K562 (cell line): ENCODE measurements around the gene PTPRO. TPM values are rescaled to one million over a fixed set of nuclear protein-coding genes. Genes with fewer than 3 reads are reported as not detected.

ENCODE experiments used
- BMI1 ChIP-seq: fragments of 150-350 bp; IDR thresholded peaks from 2 replicates; pipeline ENCODE4 v1.6.1; 2014; ENCODE audit warnings: low read length
- COPS2 ChIP-seq: fragments of 450-650 bp; conservative IDR thresholded peaks from 2 replicates; pipeline ENCODE4 v1.6.1; 2016; ENCODE audit warnings: mild to moderate bottlenecking, moderate library complexity
- EP400 ChIP-seq: fragments of 450-650 bp; IDR thresholded peaks from 2 replicates; pipeline ENCODE4 v1.6.1; 2017; ENCODE audit warnings: antibody characterized with exemption, mild to moderate bottlenecking, moderate library complexity
- FOXK1 ChIP-seq: sonication (generic); formaldehyde crosslinking; IDR thresholded peaks from 2 replicates; pipeline ENCODE4 v1.8.0; 2022; ENCODE audit warnings: missing genetic modification reagents, mild to moderate bottlenecking, borderline replicate concordance
- FOXK2 ChIP-seq, 2 experiments: fragments of 450-650 bp; IDR thresholded peaks in 1 of 2; conservative IDR thresholded peaks in 1 of 2; 2 replicates each; pipeline ENCODE4 v1.6.1; 2016; ENCODE audit warnings: low read depth in 2 of 2, mild to moderate bottlenecking in 1 of 2
- HDAC2 ChIP-seq: fragments of 450-650 bp; IDR thresholded peaks from 2 replicates; pipeline ENCODE4 v1.6.1; 2016; ENCODE audit warnings: mild to moderate bottlenecking
- HNRNPUL1 ChIP-seq: fragments of 200-400 bp; formaldehyde crosslinking; IDR thresholded peaks from 2 replicates; pipeline ENCODE4 v1.6.1; 2017; ENCODE audit warnings: low read length
- RBM25 ChIP-seq: fragments of 200-400 bp; formaldehyde crosslinking; IDR thresholded peaks from 2 replicates; pipeline ENCODE4 v1.6.1; 2018; ENCODE audit warnings: low read length, low read depth, moderate library complexity; ENCODE audit not compliant: severe bottlenecking
- SUPT5H ChIP-seq: fragments of 450-650 bp; IDR thresholded peaks from 2 replicates; pipeline ENCODE4 v1.6.1; 2016
- ZFPM2 ChIP-seq: fragments of 250-450 bp; sonication (Bioruptor Pico); IDR thresholded peaks from 2 replicates; pipeline ENCODE4 v1.5.1; 2022; ENCODE audit warnings: mild to moderate bottlenecking
- polyA plus RNA-seq, 8 experiments: library from polyadenylated mRNA; depleted of rRNA in 4 of 8; stranded (reverse) in 5 of 8; unstranded in 3 of 8; fragments of >200 nt; fragmentation: Nextera tagmentation in 2 of 8; fragmentation: Illumina TruSeq in 1 of 8; extraction: Ambion mirVana in 2 of 8; extraction: Trizol in 1 of 8; gene quantifications; 2 replicates each; pipeline versions ENCODE4 v1.2.1 to v1.2.3, GENCODE V29; 2011 to 2014; ENCODE audit warnings: inconsistent platforms in 1 of 8, missing spikeins in 1 of 8
- total RNA-seq, 7 experiments: library from RNA; depleted of rRNA in 6 of 7; stranded (reverse); fragments of >200 nt in 6 of 7; fragmentation: Illumina TruSeq in 2 of 7; extraction: Trizol in 2 of 7; gene quantifications; 2 replicates each; pipeline versions ENCODE4 v1.2.1 to v1.2.3, GENCODE V29; 2011 to 2021; ENCODE audit warnings: low replicate concordance in 1 of 7
- TF ChIP-seq, protein P1 (sequence below): IDR thresholded peaks from 3 replicates; pipeline ENCODE4 v1.6.1; 2011; ENCODE audit warnings: borderline replicate concordance, mild to moderate bottlenecking, moderate library complexity; ENCODE audit not compliant: insufficient read length; ENCODE audit errors: extremely low read depth
- TF ChIP-seq, protein P2 (sequence below): sonication (generic); formaldehyde crosslinking; IDR thresholded peaks from 2 replicates; pipeline ENCODE4 v1.8.1; 2023; ENCODE audit warnings: mild to moderate bottlenecking, missing genetic modification reagents
- TF ChIP-seq, protein P3 (sequence below): fragments of 150-350 bp; IDR thresholded peaks from 2 replicates; pipeline ENCODE4 v1.6.1; 2014; ENCODE audit warnings: low read depth, mild to moderate bottlenecking, low read length, borderline replicate concordance
- TF ChIP-seq, protein P4 (sequence below): fragments of 250-450 bp; sonication (Bioruptor Pico); IDR thresholded peaks from 2 replicates; pipeline ENCODE4 v1.5.0; 2020; ENCODE audit warnings: mild to moderate bottlenecking, borderline replicate concordance
- TF ChIP-seq, protein P5 (sequence below): fragments of 250-450 bp; sonication (Bioruptor Pico); IDR thresholded peaks from 2 replicates; pipeline ENCODE4 v1.5.0; 2020; ENCODE audit warnings: mild to moderate bottlenecking

Gene PTPRO
- total and polyA plus RNA-seq, 9 of the 15 experiments (the other 6 are each of a cell fraction or from before 2014, with no cell fraction given): 0.22 TPM; not detected in 8

DNA sequence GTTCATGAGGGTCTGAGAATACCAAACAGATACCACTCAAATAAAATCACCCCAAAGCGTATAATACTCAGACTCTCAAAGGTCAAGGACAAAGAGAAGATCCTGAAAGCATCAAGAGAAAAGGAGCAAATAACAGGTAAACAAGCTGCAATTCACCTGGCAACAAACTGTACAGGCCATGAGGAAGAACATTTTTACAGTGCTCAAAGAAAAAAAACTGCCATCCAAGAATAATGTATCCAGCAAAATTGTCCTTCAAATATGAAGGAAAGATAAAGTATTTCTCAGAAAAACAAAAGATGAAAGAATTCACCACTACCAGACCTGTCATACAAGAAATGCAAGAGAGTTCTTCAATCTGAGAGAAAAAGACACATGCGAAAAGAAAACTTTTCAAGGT, 206.4 kb downstream of the PTPRO start (continued):
- TF ChIP-seq, protein P1, sequence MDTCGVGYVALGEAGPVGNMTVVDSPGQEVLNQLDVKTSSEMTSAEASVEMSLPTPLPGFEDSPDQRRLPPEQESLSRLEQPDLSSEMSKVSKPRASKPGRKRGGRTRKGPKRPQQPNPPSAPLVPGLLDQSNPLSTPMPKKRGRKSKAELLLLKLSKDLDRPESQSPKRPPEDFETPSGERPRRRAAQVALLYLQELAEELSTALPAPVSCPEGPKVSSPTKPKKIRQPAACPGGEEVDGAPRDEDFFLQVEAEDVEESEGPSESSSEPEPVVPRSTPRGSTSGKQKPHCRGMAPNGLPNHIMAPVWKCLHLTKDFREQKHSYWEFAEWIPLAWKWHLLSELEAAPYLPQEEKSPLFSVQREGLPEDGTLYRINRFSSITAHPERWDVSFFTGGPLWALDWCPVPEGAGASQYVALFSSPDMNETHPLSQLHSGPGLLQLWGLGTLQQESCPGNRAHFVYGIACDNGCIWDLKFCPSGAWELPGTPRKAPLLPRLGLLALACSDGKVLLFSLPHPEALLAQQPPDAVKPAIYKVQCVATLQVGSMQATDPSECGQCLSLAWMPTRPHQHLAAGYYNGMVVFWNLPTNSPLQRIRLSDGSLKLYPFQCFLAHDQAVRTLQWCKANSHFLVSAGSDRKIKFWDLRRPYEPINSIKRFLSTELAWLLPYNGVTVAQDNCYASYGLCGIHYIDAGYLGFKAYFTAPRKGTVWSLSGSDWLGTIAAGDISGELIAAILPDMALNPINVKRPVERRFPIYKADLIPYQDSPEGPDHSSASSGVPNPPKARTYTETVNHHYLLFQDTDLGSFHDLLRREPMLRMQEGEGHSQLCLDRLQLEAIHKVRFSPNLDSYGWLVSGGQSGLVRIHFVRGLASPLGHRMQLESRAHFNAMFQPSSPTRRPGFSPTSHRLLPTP: no peak
- TF ChIP-seq, protein P2, sequence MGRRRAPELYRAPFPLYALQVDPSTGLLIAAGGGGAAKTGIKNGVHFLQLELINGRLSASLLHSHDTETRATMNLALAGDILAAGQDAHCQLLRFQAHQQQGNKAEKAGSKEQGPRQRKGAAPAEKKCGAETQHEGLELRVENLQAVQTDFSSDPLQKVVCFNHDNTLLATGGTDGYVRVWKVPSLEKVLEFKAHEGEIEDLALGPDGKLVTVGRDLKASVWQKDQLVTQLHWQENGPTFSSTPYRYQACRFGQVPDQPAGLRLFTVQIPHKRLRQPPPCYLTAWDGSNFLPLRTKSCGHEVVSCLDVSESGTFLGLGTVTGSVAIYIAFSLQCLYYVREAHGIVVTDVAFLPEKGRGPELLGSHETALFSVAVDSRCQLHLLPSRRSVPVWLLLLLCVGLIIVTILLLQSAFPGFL: no peak
- no peak for TF ChIP-seq EP400
- TF ChIP-seq, protein P3, sequence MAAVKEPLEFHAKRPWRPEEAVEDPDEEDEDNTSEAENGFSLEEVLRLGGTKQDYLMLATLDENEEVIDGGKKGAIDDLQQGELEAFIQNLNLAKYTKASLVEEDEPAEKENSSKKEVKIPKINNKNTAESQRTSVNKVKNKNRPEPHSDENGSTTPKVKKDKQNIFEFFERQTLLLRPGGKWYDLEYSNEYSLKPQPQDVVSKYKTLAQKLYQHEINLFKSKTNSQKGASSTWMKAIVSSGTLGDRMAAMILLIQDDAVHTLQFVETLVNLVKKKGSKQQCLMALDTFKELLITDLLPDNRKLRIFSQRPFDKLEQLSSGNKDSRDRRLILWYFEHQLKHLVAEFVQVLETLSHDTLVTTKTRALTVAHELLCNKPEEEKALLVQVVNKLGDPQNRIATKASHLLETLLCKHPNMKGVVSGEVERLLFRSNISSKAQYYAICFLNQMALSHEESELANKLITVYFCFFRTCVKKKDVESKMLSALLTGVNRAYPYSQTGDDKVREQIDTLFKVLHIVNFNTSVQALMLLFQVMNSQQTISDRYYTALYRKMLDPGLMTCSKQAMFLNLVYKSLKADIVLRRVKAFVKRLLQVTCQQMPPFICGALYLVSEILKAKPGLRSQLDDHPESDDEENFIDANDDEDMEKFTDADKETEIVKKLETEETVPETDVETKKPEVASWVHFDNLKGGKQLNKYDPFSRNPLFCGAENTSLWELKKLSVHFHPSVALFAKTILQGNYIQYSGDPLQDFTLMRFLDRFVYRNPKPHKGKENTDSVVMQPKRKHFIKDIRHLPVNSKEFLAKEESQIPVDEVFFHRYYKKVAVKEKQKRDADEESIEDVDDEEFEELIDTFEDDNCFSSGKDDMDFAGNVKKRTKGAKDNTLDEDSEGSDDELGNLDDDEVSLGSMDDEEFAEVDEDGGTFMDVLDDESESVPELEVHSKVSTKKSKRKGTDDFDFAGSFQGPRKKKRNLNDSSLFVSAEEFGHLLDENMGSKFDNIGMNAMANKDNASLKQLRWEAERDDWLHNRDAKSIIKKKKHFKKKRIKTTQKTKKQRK: no peak
- TF ChIP-seq BMI1: no peak
- TF ChIP-seq HDAC2: no peak
- no peak for TF ChIP-seq FOXK1
- TF ChIP-seq ZFPM2 (CRISPR knock-in tag): no peak
- TF ChIP-seq, protein P4, sequence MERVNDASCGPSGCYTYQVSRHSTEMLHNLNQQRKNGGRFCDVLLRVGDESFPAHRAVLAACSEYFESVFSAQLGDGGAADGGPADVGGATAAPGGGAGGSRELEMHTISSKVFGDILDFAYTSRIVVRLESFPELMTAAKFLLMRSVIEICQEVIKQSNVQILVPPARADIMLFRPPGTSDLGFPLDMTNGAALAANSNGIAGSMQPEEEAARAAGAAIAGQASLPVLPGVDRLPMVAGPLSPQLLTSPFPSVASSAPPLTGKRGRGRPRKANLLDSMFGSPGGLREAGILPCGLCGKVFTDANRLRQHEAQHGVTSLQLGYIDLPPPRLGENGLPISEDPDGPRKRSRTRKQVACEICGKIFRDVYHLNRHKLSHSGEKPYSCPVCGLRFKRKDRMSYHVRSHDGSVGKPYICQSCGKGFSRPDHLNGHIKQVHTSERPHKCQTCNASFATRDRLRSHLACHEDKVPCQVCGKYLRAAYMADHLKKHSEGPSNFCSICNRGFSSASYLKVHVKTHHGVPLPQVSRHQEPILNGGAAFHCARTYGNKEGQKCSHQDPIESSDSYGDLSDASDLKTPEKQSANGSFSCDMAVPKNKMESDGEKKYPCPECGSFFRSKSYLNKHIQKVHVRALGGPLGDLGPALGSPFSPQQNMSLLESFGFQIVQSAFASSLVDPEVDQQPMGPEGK (CRISPR knock-in tag): no peak
- no peak for TF ChIP-seq FOXK2 (conservative IDR thresholded peaks at IDR 0.05 in 1 of 2, IDR thresholded peaks at IDR 0.05 in 1 of 2; ENCODE audit: low read depth in 2 of 2)
- TF ChIP-seq RBM25: no peak
- no peak for TF ChIP-seq COPS2
- no peak for TF ChIP-seq HNRNPUL1
- TF ChIP-seq SUPT5H: no peak
- TF ChIP-seq, protein P5, sequence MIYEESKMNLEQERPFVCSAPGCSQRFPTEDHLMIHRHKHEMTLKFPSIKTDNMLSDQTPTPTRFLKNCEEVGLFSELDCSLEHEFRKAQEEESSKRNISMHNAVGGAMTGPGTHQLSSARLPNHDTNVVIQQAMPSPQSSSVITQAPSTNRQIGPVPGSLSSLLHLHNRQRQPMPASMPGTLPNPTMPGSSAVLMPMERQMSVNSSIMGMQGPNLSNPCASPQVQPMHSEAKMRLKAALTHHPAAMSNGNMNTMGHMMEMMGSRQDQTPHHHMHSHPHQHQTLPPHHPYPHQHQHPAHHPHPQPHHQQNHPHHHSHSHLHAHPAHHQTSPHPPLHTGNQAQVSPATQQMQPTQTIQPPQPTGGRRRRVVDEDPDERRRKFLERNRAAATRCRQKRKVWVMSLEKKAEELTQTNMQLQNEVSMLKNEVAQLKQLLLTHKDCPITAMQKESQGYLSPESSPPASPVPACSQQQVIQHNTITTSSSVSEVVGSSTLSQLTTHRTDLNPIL (CRISPR knock-in tag): no peak
